Inflammatory macrophage treated with lipopolysaccharide for 1 hour (primary cell): ENCODE results near the gene WDR45B.

Experiments
- DNase-seq, 2 donors: peaks; one replicate each; pipeline ENCODE4 v3.0.0-alpha.2; 2020 to 2022

Gene WDR45B

GRCh38 chr17:82619641-82620040, 28.6 kb downstream of the WDR45B start:
- no peak for DNase-seq

- no peak for DNase-seq
Observed at GRCh38 chr17:82619211-82619610, 29.0 kb downstream of the WDR45B start.

- no peak for DNase-seq
Observed at GRCh38 chr17:82616021-82616711, 32.1 kb downstream of the WDR45B start.

GRCh38 chr17:82615084-82616020, 32.9 kb downstream of the WDR45B start:
- no peak for DNase-seq

GRCh38 chr17:82614095-82614631, 34.1 kb downstream of the WDR45B start:
- no peak for DNase-seq

- DNase-seq = no peak
Observed at GRCh38 chr17:82613283-82614094, 34.8 kb downstream of the WDR45B start.

- no peak for DNase-seq
Observed at GRCh38 chr17:82611140-82612058, 36.8 kb downstream of the WDR45B start.

GRCh38 chr17:82609655-82610054, 38.6 kb downstream of the WDR45B start:
- DNase-seq = no peak

- no peak for DNase-seq
Observed at GRCh38 chr17:82608816-82609215, 39.4 kb downstream of the WDR45B start.

GRCh38 chr17:82605939-82606600, 42.2 kb downstream of the WDR45B start:
- no peak for DNase-seq

- no peak for DNase-seq
Observed at GRCh38 chr17:82604532-82604931, 43.7 kb downstream of the WDR45B start.

- peak; percentile 89 to 93 for DNase-seq
Observed at GRCh38 chr17:82603981-82604448, 44.2 kb downstream of the WDR45B start.

GRCh38 chr17:82602986-82603710, 45.1 kb downstream of the WDR45B start:
- DNase-seq = no peak

GRCh38 chr17:82602487-82602886, 45.8 kb downstream of the WDR45B start:
- no peak for DNase-seq

GRCh38 chr17:82601447-82602000, 46.7 kb downstream of the WDR45B start:
- DNase-seq = no peak

- no peak for DNase-seq
Observed at GRCh38 chr17:82600731-82601446, 47.4 kb downstream of the WDR45B start.

GRCh38 chr17:82599674-82600661, 48.3 kb downstream of the WDR45B start:
- no peak for DNase-seq
